Suppressor macrophage treated with lipopolysaccharide for 1 hour (primary cell): ENCODE measurements around the gene CDH4.

Experiments used
- DNase-seq, 3 donors: peaks; one replicate each; pipeline ENCODE4 v3.0.0-alpha.2; 2020 to 2022

The CDH4 gene

DNA sequence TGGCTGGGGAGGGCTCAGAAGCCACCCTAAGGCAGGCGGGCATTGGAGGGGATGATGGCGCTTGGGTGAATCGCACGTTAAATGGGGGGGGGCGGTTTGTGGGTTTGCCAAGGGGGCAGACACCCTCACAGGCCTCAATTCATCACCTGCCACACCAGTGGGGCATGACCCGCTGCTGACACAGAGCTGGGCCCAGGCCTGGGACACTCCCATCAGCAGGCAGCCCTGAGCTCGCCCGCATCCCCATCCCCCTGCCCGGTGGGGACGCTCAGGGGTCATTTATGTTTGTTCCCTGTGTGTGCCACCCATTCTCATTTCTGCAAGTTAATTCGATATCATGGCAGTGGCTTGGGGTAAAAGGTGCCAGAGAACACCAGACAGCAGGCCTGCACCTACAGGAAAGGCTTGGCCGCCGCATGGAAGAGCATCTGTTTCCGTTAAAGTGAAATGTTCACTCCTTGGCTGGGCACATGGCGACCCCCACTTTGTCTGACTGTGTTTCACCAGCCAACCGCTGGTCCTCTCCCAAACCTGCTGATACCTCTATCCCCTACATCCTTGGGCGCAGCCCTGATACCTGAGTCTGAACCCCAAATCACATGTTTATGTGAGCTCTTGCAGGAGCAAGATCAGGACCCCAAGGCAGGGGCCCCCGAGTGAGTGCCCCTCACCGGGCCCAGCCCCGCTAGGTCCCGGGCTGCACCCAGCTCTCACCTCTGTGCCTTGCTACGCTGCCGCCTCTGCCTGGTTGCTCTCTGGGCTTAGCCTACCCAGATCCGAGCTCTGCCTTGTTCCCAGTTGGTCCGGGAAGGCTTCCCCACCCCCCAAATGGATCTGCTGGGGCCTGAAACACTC lies 564.8 kb downstream of the CDH4 start:
- DNase-seq: no peak

DNA sequence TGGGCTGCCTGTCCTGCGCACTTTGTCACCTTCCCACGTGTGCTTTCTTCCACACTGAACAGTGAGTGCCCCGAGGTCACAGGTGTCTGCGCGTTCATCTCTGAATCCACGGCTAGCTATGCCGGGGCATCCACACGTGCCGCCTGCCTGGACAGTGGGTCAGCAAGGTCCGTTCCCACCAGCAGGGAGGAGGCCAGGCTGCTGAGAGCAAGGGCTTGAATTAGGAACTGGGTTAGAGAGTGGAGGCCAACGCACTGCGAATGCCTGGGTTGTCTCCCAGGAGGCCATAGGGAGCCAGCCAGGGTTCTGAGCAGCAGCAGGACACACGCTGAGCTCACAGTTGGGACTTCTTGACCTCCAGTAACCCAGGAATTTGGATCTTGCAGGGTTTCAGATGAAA lies 565.5 kb downstream of the CDH4 start:
- DNase-seq: no peak

DNA sequence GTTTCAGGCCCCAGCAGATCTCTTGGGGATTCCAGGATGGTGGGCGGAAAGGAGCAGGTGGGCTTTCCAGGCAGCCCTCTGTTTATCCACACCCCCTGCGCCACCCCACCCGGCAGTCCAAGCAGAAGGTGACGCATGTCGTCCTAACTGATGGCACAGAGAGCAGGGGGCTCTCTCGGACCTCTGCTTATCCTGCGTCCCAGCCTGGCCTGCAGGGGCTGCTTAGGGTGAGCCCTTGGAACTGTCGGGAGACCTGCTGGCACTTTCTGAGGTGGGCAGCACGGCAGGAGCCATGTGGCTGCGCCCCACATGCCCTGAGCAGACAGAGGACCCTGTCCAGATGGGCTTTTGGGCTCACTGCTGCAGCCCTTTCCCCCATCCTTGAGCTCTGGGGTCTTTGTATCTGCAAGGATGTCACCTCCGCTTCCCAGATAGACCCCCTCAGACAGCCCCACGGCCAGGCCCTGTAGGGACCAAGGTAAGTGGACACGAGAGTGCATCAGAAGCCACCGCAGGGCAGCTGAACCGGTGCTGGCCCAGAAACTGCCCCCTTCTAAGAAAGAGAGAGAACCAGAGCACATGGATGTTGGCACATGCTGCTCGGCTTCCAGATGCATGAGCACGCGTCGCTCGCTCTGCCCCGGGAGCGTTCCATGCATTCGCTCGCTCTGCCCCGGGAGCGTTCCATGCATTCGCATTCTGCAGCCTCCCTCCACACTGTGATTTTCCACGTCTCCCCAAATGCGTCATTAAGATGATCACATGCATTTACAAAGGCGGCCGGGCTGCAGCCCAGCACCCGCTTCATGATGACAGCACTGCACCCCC lies 566.9 kb downstream of the CDH4 start:
- no peak for DNase-seq

DNA sequence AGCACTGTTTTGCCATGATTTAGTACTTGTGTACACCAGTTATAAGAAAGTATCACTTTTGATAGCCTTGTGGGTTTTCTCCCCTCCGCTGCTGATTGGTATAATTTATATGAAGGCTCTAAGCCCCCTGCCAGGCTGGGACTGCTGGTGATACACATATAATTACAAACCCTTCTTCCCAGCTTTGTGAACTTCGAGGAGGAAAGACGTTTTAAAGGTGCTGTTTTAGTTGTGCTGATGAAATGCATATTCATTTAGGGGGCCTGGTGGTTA lies 567.4 kb downstream of the CDH4 start:
- no peak for DNase-seq

DNA sequence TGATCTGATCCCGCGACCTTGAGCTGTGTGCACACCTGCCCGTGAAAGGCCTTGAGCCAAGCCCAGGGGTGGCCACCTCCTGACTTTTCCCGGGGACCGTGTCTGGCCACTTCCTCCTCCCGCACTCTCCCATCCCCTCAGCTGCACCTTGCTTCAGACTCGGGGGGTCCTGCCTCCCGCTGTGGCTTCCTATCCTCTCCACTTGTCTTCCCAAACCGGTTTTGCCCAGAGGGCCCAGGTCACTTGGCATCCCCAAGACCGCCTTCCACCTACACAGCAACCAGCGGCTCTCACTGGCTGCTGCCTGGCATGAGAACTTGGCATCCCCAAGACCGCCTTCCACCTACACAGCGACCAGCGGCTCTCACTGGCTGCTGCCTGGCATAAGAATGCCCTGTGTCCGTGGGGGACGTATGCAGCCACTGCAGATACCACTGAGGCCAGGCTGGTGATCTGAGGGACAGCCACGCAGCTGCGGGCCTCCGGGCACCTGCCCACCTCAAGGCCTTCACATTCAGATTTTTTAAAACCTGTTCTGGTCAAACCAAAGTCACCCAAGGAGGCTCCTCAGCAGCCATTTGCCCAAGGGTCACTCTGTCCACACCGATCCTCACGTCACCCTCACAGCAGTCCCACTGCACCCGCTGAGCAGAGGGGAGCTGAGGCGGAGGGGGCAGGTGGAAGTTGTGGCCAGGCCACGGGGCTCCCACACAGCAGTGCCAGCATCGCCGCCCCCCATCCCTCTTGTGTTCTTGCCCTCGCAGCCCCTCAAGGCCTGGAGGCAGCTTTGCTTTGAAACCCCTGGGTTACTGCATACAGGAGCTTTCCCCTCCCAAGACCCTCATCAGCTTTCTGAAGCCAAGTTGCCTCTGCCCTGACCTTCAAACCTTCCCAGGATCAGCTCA lies 568.1 kb downstream of the CDH4 start:
- no peak for DNase-seq

DNA sequence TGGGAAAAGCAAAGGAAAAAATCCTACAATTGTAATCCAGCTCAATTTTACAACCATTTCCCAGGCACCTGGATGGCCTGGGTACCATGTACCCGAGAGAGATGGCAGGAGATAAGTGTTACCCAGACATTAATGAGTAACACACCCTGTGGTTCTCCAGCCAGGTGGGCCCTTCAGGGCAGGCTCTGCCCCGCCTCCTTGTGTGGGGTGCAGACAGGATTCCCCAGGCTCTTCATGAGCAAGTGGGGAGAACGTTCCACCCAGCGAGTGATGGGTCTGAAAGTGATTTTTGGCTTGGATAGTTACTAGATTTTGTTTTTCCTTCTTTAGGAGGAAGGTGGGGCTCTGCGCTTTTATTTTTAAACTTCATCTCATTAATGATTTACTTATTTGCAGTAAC lies 569.7 kb downstream of the CDH4 start:
- DNase-seq: no peak

DNA sequence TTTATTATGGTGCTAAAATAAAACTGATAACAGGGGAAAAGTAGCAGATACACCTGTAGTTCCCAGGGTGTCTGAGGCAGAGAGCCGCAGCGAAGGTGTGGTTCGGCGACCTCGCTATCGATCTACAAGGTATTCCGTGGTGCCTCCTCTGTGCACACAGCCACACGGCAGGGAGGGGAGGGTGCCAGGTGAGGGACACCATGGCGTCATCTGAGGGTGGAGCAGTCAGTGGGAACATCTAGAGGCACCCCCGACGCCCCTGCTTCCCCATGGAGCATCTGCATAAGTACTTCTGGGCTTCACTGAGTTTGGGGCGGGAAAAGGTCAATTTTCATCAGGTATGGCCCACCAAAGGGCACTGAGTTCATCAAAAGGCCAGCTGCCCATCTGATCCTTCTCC lies 570.3 kb downstream of the CDH4 start:
- no peak for DNase-seq

DNA sequence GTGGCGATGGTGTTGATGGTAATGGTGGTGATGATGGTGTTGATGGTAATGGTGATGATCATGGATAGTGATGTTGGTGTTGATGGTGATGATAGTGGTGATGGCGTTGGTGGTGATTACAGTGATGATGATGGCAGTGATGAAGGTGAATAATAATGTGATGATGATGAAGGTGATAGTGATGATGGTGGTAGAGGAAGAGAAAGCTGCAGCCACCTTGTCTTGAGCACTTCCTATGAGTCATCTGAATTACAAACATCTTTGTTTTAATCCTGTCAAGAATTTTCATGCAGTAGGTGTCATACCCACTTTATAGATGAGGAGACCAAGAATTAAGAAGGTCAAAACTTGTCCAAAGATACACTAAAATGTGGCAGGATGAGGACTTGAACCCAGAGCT lies 571.2 kb downstream of the CDH4 start:
- DNase-seq: no peak

DNA sequence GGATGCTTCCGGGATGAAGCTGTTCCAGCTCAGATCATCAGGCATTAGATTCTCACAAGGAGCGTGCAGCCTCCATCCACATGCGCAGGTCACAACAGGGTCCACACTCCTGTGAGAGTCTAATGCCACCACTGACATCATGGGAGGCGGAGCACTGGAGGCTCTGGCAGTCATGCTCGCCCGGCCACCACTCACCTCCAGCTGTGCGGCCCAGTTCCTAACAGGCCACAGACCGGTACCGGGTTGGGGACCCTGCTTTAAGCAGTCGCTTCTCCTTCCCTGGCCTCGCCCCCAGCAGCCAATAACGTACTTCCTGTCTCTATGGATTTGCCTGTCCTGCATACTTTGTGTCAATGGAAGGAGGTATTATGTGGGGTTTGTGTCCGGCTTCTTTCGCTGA lies 576.8 kb downstream of the CDH4 start:
- no peak for DNase-seq

DNA sequence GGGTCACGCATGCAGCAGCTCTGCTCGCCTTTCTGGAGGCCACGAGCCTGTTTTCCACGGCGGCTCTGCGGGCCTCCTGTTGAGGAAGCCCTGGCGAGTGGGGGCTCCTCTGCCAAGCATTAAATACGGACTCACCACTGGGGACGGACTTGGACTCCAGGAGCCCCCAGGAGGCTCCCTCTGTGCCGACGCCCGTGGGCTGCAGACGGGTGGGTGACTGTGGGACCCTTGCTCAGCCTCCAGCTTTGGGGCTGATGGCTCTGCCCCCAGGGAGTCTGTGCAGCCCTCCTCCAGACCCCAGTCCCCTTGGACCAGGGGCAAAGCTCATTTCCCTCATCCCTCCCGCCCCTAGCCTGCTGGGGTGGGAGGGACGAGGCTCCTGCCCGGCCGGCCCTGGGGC lies 577.5 kb downstream of the CDH4 start:
- no peak for DNase-seq

DNA sequence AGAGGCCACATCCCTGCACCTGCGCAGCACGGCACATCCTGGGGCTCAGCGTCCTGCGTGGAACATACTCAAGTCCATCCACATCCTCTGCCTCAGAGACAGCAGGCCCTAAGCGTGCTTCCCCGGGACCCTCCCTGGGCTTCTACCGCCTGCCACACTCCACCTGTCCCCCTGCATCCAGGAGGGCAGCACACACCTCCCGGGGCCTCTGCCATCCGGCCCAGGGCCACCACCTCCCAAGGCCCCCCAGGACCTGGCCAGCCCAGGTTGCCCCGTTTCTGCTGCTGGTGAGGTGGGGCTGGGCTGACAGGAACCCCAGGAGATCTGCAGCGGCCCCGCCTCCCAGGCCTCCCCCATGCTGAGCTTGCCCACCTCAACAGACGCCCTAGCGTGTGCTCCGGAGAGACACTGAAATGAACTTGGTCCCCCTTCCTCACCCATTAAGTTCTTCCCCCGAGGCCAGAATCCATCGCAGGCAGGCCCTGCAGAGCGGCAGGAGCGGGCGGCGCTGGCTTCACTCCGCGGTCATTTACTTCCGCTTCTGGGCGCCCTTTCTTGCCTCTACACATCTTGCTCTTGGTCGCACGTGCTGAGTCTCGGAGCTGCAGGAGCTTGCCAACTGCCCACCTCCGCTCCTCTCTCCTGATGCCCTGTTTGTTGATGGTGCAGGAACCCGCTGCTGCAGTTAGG lies 578.3 kb downstream of the CDH4 start:
- no peak for DNase-seq

DNA sequence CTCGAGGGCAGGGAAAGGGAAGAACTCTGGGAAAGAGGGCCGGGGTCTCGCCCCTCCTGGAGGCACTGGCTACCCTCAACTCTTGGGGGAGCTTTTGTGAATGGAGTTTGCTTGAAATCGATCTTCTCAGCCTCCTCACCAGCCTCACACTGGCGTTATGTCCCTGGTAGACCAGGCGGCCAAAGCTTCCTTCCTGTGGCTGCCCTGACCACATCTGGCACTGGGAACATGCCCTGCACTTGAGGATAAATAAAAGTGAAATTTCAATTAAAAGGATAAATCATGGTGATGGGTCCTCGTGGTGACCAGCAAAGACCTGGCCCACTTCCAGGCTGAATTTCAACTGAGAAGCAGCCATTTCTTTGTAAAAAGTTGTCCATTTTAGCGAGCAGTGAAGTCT lies 578.9 kb downstream of the CDH4 start:
- DNase-seq: no peak

DNA sequence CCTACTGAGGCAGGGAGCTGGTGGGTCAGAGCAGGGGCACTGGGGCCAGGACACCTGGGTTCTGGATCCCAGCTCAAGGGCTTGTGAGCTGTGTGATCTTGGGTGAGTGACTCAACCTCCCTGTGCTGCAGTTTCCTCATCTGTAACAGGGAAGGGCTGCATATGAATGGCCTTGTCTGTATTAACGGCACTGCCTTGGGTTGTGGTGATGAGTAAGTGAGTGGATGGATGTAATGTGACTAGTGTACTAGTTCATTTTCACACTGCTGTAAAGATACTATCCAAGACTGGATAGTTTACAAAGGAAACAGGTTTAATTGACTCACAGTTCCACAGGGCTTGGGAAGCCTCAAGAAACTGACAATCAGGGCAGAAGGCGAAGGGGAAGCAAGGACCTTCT lies 580.1 kb downstream of the CDH4 start:
- no peak for DNase-seq

DNA sequence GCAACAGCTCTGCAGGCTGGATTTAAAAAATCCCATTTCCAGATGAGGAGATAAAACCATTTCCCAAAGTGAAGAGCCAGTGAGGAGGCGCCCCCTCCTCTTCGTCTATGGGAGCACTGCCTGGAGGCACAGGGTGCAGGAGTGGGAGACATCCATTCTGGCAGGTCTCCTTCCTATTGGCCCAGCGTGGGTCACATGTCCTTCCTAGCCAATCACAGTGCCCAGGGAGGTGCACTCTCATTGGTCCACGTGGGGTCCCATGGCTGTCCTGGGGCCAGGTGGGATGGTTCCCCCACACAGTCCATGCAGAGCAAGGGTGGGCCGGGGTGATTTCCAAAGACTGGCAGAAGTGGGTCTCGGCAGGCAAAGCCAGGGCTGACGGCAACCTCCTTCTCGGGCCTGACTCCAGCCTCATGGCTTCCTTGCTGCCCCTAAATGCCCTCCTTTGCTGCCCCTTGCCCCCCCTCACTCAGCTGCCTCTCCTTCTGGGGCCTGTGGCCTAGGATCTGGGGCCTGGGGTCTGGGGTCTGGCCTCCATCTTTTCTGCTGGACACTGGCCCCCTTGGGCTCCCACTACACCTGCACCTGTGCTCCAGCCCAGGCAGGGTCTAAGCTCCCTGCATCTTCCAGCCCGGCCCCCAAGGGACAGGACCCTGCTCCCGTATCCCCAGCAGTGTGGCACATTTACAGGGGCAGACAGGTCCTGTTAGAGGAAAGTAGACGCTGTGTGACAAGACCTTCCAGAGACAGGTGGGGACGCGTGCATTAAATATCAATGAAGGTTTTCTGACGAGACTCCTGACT lies 581.9 kb downstream of the CDH4 start:
- no peak for DNase-seq

DNA sequence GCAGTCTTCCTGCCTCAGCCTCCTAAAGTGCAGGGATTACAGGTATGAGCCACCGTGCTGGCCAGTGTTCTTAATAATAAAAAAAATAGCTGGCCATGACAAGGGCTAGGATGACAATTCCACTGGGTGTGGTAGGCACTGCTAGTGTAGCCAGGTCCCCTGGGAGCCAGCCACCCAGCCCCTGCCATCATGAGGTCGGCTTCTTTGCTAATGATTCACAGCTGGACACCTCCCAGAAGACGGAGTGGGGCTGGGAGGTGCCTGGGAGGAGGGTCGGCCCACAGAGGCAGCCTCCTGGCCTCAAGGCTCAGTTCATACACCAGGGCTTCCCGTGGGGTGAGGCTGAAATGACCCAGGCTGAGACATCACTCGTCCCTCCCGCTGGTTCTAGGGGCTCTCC lies 583.2 kb downstream of the CDH4 start:
- DNase-seq: no peak

DNA sequence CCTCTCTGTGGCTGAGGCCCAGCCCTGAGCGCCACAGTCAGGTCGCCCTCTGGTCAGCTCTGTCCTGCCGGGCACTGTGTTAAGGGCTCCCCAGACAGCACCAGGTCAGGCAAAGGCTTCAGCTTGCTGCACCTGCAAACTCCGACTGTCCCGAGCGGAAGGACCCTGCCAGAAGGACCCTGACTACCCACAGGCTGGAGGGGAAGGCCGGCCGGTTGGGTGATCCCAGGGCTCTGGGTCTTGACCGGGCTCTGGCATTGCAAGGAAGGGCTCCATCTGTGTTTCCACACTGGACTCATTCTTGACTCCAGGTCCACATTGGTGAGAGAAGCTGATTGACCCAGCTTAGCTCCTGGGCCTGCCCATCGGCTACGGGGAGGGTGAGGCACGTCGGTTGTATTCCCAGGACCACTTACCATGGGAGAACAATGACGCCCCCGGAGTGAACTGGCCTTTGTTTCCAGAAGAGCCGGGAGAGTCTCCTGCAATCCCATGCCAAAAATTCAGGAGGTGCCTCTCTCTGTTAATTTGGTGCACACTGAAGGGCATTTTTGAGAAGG lies 583.8 kb downstream of the CDH4 start:
- no peak for DNase-seq

DNA sequence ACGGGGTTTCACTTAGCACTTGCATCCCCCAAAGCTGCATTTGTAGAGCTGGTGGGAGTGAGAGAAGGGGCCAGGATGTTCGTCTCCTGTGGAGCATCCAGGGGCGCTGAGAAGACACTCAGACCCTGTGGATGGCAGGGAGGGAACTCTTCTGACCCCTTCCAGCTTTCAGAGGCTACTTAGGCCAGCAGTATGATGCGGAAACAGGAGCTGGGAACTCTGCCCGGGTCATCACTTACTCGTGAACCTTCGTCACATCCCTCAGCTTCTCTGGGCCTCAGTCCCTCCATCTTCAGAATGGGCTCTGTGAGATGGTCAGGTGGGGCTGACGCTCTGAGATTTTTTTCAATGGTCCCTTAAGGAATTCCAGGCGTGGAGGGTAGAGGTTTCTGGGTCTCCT lies 585.1 kb downstream of the CDH4 start:
- no peak for DNase-seq

DNA sequence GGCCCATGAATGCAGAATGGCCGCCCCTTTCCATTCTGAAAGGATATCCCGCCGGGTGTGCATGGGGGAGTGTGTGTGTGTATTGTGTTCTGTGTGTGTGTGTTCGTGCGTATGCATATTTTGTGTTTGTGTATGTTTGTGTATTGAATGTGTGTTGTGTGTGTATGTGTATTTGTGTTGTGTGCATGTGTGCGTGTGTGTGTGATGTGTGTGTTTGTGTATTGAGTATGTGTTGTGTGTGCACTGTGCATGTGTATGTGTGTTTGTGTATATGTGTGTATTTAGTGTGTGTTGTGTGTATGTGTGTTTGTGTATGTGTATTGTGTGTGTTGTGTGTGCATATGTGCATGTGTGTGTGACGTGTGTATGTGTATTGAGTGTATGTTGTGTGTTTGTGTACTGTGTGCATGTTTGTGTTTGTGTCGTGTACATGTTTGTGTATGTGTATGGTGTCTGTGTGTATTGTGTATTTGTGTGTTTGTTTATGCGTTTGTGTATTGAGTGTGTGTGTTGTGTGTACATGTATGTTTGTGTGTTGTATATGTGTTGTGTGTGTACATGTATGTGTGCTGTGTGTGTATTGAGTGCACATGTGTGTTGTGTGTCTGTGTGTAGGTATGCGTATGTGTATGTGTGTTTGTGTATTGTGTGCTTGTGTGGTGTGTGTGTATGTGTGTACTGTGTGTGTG lies 587.3 kb downstream of the CDH4 start:
- no peak for DNase-seq

DNA sequence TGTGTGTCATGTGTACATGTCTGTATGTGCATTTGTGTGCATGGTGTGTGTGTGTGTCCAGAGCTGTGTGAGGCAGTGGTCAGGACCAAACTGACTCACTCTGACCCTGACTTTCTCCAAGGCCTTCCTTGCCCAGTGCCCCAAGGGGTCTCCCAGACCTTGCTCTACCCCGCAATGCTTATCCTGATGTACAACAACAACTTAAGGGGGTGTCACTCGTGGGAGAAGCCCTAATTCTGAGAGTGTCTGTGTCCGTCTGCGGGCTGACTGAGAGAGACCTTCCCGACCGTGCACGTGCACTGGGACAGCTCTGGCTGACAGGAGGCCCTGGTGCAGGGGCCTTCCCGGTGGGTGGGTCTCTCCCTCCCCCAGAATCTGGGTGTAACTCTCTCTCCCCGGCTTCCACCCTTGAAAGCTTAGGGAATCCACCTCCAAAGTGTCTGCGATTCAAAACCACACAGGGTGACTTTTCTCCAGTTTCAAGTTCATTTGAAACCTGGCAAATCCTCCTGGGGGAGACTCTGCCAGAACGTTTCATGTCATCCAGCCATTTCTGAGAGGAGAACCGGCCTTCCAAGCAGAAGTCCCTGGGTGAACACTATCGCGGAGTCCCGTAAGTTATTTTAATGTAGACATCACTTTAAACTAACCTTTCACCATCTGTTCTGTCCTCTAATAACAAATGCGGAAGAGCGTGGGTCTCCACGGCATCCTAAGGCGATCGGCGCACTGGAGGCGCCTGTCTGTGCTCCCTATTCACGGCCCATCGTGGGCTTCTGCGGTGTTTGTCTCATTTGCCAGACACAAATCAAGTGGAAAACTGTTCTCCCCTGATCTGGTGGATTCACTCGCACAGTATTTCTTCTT lies 588.1 kb downstream of the CDH4 start:
- DNase-seq: no peak
